Esophagus (tissue), 2 donors: ENCODE measurements around the gene ADARB2. TPM values are rescaled to one million over a fixed set of nuclear protein-coding genes. Genes with fewer than 3 reads are reported as not detected.

Source experiments
- H3K27ac ChIP-seq, 2 donors: one replicate each; pipeline ENCODE4 v1.5.1; 2013; ENCODE audit warnings: low read depth in 2 of 2, mild to moderate bottlenecking in 2 of 2, inconsistent platforms in 1 of 2, low read length in 1 of 2, moderate library complexity in 1 of 2
- H3K27me3 ChIP-seq, 2 donors: one replicate each; pipeline ENCODE4 v1.6.1; 2013; ENCODE audit warnings: low read length in 2 of 2, control low read depth in 1 of 2, mild to moderate bottlenecking in 1 of 2; ENCODE audit not compliant: insufficient read depth in 2 of 2, control insufficient read depth in 1 of 2
- H3K36me3 ChIP-seq, 2 donors: one replicate each; pipeline ENCODE4 v1.6.1; 2013; ENCODE audit warnings: low read length in 1 of 2; ENCODE audit not compliant: control insufficient read depth in 2 of 2, insufficient read depth in 2 of 2
- H3K4me1 ChIP-seq, 2 donors: one replicate each; pipeline ENCODE4 v1.6.1; 2013; ENCODE audit warnings: low read length in 1 of 2; ENCODE audit not compliant: control insufficient read depth in 2 of 2, insufficient read depth in 2 of 2
- H3K4me3 ChIP-seq, 2 donors: one replicate each; pipeline ENCODE4 v1.5.1; 2013; ENCODE audit warnings: low read length in 2 of 2, mild to moderate bottlenecking in 2 of 2, low read depth in 1 of 2, moderate library complexity in 1 of 2
- H3K9me3 ChIP-seq, 2 donors: one replicate each; pipeline ENCODE4 v1.6.1; 2013; ENCODE audit warnings: mild to moderate bottlenecking in 2 of 2, low read depth in 1 of 2, low read length in 1 of 2, moderate library complexity in 1 of 2; ENCODE audit not compliant: control insufficient read depth in 2 of 2, insufficient read depth in 1 of 2
- WGBS, 2 donors: extraction: QIAGEN DNeasy Blood & Tissue Kit; methylation state at CpG; one replicate each; pipeline ENCODE4 v1.1.7; 2013; 5-methylcytosine and 5-hydroxymethylcytosine counted together
- polyA plus RNA-seq, 2 donors: library from polyadenylated mRNA; stranded (reverse); fragments of 200-250 nt; gene quantifications; one replicate each; pipeline ENCODE4 v1.2.3, GENCODE V29; 2013
- donor health status: healthy with polysubstance abuse.
- donor health status: Bipolar disorder and iron deficiency.

Gene ADARB2
- polyA plus RNA-seq, 2 donors = 0.33 to 0.65 TPM

- no peak overlapping the region for H3K27ac ChIP-seq
- no peaks in the 10 kb centered on the region for H3K4me1 ChIP-seq
- WGBS, 2 donors = 33 to 39% methylated on average over 28 of the region's 28 CpGs
- H3K9me3 ChIP-seq = no peaks in the 10 kb centered on the region
- H3K27me3 ChIP-seq = no peaks in the 10 kb centered on the region
- no peaks in the 10 kb centered on the region for H3K36me3 ChIP-seq
- no peak overlapping the region for H3K4me3 ChIP-seq
Observed at GRCh38 chr10:1608851-1609647, 128.3 kb downstream of the ADARB2 start.

DNA sequence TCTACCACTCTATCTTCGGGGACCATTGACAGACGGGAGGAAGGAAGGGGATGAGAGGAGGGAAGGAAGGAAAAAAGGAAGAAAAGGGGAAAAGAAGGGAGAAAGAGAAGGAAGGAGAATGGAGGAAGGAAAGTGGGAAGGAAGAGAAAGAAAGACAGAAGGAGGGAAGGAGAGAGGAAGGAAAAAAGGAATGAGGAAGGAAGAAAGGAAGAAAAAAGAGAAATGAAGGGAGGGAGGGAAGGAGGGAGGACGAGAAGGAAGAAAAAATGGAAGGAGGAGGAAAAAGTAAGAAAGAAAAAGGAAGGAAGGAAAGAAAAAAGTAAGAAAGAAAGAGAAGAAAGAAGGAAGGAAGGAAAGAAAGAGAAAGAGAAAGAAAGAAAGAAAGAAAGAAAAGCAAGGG, 128.9 kb downstream of the ADARB2 start:
- Histone ChIP-seq H3K4me3 (no peak overlapping the region), H3K27ac (no peak overlapping the region), H3K4me1 (no peaks in the 10 kb centered on the region), H3K27me3 (no peaks in the 10 kb centered on the region), H3K36me3 (no peaks in the 10 kb centered on the region), H3K9me3 (no peaks in the 10 kb centered on the region)
- WGBS, 2 donors = 70 to 71% methylated on average over 3 of the region's 3 CpGs

DNA sequence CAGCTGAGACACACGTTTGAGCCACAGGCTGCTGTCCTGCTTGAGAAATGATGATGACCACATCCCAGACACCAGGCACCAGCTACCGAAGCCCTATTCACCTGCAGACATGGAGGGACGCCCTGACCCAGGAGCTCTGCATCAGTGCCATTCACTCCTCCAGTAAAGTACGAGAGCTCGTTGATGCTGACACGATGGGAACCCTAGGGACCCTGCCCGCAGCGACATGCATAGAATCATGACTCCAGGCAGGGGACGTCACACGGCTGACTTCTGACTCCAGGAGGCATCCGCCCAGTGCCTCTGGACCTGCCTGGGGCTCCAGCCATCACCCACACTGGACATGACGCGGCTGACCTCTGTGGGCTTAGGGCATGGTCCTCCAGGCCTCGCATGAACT, 129.9 kb downstream of the ADARB2 start:
- H3K4me1 ChIP-seq = no peaks in the 10 kb centered on the region
- H3K27ac ChIP-seq = no peak overlapping the region
- no peaks in the 10 kb centered on the region for H3K36me3 ChIP-seq
- no peaks in the 10 kb centered on the region for H3K27me3 ChIP-seq
- WGBS, 2 donors = 86 to 91% methylated on average over 14 of the region's 14 CpGs
- H3K9me3 ChIP-seq = no peaks in the 10 kb centered on the region
- H3K4me3 ChIP-seq = no peak overlapping the region

- no peak overlapping the region for H3K4me3 ChIP-seq
- no peak overlapping the region for H3K27ac ChIP-seq
- H3K4me1 ChIP-seq = peaks cover 0 to 6% of the 10 kb centered on the region in 2 donors
- WGBS, 2 donors = 74 to 81% methylated on average over 14 of the region's 14 CpGs
- no peaks in the 10 kb centered on the region for H3K36me3 ChIP-seq
- H3K27me3 ChIP-seq = no peaks in the 10 kb centered on the region
- no peaks in the 10 kb centered on the region for H3K9me3 ChIP-seq
Observed at GRCh38 chr10:1605999-1606940, 131.1 kb downstream of the ADARB2 start.

DNA sequence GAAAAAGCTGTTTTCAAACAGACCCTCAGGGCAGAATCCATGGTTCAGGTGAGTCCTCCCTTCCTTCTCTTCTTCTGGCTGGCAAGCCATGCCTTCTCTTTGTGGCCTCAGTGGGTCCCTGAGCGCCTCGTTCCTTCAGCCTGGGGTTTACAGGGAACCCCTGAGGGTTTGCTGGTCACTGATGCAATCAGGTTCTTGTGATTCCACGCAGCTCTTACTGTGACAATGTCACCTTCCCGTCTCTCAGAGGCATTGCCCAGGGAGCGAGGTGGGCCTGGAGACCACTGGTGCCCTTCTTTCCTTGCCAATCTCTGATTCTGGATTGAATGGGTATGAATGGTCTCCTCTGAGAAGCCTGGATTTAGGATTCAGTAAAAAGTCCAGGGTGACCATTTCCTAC, 132.2 kb downstream of the ADARB2 start:
- Histone ChIP-seq H3K4me3 (no peak overlapping the region), H3K36me3 (no peaks in the 10 kb centered on the region), H3K27ac (no peak overlapping the region), H3K9me3 (no peaks in the 10 kb centered on the region), H3K27me3 (no peaks in the 10 kb centered on the region), H3K4me1 (peaks cover 0 to 6% of the 10 kb centered on the region in 2 donors)
- 87 to 92% methylated on average over 5 of the region's 5 CpGs for WGBS, 2 donors

- Histone ChIP-seq H3K9me3 (no peaks in the 10 kb centered on the region), H3K36me3 (no peaks in the 10 kb centered on the region), H3K4me1 (peaks cover 0 to 6% of the 10 kb centered on the region in 2 donors), H3K4me3 (no peak overlapping the region), H3K27me3 (no peaks in the 10 kb centered on the region), H3K27ac (no peak overlapping the region)
- WGBS, 2 donors = 38 to 50% methylated on average over 7 of the region's 7 CpGs
Observed at GRCh38 chr10:1604246-1604645, 133.1 kb downstream of the ADARB2 start.

GRCh38 chr10:1603181-1603580, 134.1 kb downstream of the ADARB2 start:
- Histone ChIP-seq H3K4me1 (peaks cover 0 to 6% of the 10 kb centered on the region in 2 donors), H3K36me3 (no peaks in the 10 kb centered on the region), H3K4me3 (no peak overlapping the region), H3K27me3 (no peaks in the 10 kb centered on the region), H3K9me3 (no peaks in the 10 kb centered on the region), H3K27ac (no peak overlapping the region)
- WGBS, 2 donors = 77 to 83% methylated on average over 15 of the region's 15 CpGs

- 76 to 80% methylated on average over 17 of the region's 17 CpGs for WGBS, 2 donors
- Histone ChIP-seq H3K27me3 (no peaks in the 10 kb centered on the region), H3K36me3 (no peaks in the 10 kb centered on the region), H3K27ac (peak overlapping the region in 1 of 2 donors; percentile 41), H3K9me3 (no peaks in the 10 kb centered on the region), H3K4me3 (no peak overlapping the region), H3K4me1 (peaks cover 0 to 6% of the 10 kb centered on the region in 2 donors)
Observed at GRCh38 chr10:1602037-1602484, 135.3 kb downstream of the ADARB2 start.

GRCh38 chr10:1601406-1601805, 135.9 kb downstream of the ADARB2 start:
- peaks cover 0 to 6% of the 10 kb centered on the region in 2 donors for H3K4me1 ChIP-seq
- H3K36me3 ChIP-seq = no peaks in the 10 kb centered on the region
- peak overlapping the region; percentile 81 for H3K27ac ChIP-seq
- H3K4me3 ChIP-seq = no peak overlapping the region
- H3K27me3 ChIP-seq = no peaks in the 10 kb centered on the region
- no peaks in the 10 kb centered on the region for H3K9me3 ChIP-seq
- 22 to 39% methylated on average over 10 of the region's 10 CpGs for WGBS, 2 donors
